ACHN (cell line): ENCODE data around the gene HNF1A.

Experiments
- DNase-seq: peaks from one replicate; pipeline ENCODE4 v3.0.0-alpha.2; 2015
- in situ Hi-C: cut with HindIII; loops from 2 replicates; pipeline ENCODE4 v1.10.0; 2017; ENCODE audit warnings: low sequenced_read_pairs, low pct_ligation_motif_present, low pct_unique_long_range_greater_than_20kb

The HNF1A gene

DNA sequence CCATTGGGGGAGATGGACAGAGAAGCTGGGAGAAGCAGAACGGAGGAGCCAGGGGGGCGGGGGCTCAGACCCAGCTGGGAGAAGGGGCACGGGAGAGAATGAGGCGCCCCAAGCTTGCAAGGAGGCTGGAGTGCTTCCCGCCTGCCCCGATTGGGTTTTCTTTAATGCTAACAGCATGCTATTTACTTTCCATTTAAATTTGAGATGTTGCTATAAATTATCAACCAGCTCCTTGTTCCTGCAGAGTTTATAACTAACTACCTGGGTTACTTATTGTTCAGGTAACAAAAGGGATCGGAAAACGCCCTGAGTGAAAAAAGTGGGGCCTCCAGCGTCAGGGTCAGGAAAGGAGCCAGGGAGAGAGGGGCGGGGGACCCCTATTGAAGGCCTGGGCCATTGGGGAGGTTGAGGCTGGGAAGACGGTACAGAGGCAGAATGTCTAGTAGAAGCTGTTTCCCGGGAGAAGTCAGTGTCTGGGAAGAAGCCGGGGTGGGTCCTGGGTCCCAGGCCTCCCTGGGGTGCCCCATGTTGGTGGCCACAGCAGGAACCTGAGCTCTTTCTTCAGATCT, 2.5 kb downstream of the HNF1A start:
- peak; percentile 67 for DNase-seq
- in situ Hi-C loops, result no loop called here

DNA sequence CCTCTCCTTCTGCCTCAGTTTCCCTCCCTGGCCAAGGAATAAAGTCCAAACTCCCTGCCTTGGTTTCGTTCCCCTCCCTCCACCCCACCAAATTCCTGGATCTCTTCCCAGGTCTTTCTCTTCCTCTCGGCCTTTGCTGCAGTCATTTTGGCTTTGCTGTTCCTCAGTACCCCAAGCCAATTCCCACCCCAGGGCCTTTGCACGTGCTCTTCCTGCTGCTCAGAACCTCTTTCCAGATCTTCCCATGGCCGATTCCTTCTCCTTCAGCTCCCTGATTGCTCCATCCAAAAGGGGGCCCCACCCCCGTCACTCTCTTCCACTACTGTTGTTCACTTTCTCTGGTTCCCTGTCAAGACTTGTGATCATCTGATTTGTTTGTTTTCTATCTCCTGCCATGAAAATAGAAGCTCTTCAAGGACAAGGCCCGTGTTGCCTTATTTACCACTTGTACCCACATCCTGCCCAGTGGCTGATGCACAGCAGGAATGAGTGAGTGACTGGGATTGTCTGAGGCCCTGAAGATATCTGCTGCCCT, 3.1 kb downstream of the HNF1A start:
- in situ Hi-C loops, result no loop called here
- no peak for DNase-seq

DNA sequence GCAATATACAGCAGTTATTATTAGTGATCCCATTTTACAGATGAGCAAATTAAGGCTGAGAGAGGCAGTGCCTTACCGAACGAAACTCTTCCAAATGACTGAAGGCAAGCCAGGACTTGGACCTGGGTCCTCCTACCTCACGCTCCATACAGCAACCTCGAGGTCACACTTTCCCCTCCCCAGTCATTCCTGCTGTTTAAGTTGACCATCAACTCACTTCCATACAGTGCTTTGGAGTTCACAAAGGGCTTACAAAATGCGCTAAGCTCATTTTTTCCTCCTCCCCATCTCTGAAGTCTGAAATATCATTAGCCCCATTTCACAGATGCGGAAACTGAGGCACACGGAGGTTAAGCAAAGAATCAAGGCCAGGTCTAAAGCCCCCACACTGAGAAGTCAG, 4.3 kb downstream of the HNF1A start:
- no peak for DNase-seq
- in situ Hi-C loops, result no loop called here

DNA sequence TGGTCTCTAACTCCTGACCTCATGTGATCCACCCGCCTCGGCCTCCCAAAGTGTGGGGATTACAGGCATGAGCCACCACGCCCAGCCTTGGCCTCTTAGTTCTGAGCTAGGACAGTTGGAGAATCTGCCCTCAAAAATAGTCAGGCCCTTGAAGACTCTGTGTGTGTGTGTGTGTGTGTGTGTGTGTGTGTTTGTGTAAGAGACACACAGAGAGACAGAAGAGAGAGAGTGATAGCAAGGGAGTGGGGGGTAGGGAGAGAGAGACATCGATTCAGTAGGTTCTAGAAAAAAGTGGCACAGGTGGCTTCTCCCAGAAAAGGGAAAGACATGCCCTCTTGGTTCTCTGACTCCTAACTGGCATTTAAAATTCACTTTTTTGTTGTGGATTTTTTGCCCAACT, 5.4 kb downstream of the HNF1A start:
- in situ Hi-C loops, result no loop called here
- no peak for DNase-seq

DNA sequence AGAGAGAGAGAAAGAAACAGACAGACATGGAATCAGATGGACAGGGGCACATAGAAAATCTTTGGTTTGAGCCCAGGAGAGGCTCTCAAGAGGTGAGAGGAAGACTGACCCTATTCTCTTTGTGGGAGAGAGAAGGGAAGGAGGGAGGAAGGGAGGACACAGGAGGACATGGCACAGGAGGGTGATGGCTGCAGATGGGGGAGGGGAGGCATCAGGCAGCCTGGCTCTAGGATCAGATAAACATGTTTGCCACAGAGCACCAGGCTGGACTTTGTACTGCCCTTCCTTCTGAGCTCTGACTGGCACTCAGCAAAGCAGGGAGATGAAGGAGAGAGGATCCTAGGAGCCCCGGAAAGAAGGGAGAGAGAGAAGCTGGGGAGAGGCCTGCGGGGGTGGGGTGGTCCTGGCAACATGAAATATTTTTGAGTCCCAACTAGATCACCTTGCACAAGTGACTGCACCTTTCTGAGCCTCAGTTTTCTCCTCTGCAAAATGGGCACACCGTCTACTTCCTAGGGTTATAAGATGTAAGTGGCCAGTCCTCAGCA, 6.1 kb downstream of the HNF1A start:
- no peak for DNase-seq
- in situ Hi-C loops, result no loop called here

DNA sequence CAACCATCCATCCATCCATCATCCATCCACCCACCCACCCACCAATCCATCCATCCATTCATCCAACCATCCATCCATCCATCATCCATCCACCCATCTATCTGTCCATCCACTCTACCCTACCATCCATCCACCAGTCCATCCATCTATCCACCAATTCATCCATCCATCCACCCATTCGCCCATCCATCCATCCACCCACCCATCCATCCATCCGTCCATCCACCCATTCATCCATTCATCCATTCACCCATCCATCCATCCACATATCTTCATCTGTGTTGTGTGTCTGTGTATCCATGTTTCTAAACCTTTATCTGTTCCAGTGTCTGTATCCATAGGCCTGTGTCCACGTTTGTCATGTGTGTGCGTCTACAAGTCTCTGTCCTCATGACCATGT, 9.9 kb downstream of the HNF1A start:
- in situ Hi-C loops, result no loop called here
- DNase-seq, result no peak

DNA sequence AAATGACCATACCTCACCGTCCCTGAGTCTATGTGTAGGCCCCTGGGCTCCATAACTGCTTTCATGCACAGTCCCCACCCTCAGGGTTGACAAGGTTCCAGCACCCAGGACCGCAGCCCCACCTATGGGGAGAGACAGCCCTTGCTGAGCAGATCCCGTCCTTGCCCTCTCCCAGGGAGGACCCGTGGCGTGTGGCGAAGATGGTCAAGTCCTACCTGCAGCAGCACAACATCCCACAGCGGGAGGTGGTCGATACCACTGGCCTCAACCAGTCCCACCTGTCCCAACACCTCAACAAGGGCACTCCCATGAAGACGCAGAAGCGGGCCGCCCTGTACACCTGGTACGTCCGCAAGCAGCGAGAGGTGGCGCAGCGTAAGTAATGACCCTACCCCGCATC, 10.3 kb downstream of the HNF1A start:
- in situ Hi-C loops, result no loop called here

DNA sequence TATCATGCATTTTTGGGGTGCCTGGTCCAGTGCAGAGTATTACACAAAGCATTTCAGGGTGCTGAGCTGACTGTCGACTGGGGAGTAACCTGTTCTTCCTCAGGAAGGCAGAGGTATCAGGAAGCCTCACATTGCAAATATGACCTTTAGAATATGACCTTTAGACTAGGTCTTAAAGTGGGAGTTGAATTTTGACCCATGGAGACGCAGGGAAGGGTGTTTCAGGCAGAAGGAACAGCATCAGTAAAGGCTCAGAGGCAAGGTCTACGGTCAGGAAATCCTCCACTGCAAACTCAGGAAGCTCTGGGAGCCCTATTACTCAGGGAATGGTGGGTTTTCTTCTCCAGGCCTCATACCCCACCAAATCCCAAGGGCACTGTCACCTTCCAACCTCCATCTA, 11.3 kb downstream of the HNF1A start:
- in situ Hi-C loops, result no loop called here
- DNase-seq, result no peak

More for the DNA sequence above, 10.3 kb downstream of the HNF1A start:
- no peak for DNase-seq

DNA sequence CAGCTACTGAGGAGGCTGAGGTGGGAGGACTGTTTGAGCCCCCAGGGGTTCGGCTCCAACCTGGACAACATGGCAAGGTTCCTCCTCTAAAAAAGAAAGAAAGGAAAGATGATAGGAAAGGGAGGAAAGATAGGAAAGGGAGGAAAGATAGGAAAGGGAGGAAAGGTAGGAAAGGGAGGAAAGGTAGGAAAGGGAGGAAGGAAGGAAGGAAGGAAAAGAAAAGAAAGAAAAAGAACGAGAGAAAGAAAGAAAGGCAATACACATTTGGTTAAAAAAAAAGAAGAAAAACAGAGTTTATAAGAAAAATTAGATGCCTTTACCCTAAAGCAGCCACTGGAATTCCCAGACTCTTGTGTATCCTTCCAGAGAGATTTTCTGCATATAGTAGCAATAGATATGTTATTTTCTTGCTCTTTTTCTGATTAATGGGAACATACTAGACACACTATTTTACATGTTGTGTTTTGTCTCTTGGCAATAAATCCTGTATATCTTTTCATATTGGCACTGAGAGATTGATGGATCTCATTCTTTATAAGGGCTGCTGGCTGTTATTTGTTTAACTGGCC, 12.2 kb downstream of the HNF1A start:
- in situ Hi-C loops, result no loop called here
- DNase-seq, result no peak

DNA sequence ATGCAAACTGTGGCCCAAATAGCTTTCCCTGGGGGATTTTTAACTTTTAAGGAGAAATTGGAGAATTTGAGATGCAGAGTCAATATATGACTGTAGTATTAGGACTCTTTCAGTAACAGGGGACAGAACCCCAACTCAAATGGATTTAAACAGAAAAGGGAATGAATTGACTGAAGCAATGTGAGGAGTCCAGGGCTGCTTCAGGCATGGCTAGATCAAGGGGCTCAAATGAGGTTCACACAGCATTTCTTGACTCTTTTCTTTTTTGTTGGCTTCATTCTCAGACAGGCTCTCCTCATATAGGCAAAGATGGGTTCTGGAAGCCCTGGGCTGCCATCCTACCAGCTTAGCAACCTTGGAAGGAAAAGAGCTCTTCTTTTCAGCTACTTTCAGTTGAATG, 13.6 kb downstream of the HNF1A start:
- no peak for DNase-seq
- in situ Hi-C loops, result no loop called here

DNA sequence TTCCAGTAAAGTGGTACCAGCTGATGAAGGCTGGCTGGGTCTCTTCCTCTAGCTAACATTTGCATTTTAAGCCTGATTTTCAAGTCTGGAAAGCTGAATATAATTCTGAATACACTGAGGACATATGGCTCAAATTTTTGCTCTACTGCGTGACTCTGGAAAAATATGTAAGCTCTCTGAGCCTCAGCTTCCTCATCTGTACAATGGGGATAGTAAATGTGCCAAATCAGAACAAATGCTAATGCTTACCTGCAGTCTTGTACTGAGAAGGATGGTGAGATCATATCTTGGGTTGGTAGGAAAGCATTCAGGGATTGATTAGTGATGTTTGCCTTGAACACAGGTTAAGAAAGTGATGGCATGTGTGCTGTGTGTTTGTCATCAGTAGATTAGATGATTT, 14.6 kb downstream of the HNF1A start:
- in situ Hi-C loops, result no loop called here
- DNase-seq, result no peak

DNA sequence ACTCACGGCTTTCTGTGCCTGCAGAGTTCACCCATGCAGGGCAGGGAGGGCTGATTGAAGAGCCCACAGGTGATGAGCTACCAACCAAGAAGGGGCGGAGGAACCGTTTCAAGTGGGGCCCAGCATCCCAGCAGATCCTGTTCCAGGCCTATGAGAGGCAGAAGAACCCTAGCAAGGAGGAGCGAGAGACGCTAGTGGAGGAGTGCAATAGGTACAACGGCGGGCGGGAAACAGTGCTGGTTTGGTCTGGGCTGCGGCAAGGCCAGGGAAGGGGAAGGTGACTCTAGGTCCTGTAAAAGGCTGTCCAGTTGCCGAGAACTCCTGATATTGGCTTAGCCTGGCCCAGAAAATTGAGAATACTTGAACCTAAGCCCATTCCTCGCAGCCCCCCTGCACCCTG, 15.2 kb downstream of the HNF1A start:
- no peak for DNase-seq
- in situ Hi-C loops, result no loop called here

DNA sequence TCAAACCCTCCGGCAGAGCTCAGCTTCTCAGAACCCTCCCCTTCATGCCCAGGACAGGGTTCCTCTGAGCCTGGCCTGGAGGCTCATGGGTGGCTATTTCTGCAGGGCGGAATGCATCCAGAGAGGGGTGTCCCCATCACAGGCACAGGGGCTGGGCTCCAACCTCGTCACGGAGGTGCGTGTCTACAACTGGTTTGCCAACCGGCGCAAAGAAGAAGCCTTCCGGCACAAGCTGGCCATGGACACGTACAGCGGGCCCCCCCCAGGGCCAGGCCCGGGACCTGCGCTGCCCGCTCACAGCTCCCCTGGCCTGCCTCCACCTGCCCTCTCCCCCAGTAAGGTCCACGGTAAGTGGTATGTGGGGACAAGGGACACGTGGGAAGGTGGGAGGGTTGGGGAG, 15.7 kb downstream of the HNF1A start:
- no peak for DNase-seq
- in situ Hi-C loops, result no loop called here

DNA sequence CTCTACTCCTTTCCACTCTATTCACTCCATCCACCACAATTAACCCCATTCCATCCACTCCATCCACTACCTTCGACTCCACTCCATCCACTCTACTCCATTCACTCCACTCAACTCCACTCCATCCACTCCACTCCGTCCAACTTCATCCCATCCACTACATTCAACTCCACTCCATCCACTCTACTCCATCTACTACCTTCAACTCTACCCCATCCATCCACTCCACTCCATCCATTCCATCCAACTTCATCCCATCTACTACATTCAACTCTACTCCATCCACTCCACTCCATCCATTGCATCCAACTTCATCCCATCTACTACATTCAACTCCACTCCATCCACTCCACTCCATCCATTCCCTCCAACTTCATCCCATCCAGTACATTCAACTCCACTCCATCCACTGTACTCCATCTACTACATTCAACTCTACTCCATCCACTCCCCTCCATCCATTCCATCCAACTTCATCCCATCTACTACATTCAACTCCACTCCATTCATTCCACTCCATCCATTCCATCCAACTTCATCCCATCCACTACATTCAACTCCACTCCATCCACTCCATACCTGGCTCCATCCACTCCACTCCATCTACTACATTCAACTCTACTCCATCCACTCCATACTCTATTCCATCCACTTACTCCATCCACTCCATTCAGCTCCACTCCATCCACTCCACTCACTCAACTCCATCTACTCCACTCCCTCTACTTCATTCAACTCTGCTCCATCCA, 16.4 kb downstream of the HNF1A start:
- in situ Hi-C loops, result no loop called here
- DNase-seq, result no peak

DNA sequence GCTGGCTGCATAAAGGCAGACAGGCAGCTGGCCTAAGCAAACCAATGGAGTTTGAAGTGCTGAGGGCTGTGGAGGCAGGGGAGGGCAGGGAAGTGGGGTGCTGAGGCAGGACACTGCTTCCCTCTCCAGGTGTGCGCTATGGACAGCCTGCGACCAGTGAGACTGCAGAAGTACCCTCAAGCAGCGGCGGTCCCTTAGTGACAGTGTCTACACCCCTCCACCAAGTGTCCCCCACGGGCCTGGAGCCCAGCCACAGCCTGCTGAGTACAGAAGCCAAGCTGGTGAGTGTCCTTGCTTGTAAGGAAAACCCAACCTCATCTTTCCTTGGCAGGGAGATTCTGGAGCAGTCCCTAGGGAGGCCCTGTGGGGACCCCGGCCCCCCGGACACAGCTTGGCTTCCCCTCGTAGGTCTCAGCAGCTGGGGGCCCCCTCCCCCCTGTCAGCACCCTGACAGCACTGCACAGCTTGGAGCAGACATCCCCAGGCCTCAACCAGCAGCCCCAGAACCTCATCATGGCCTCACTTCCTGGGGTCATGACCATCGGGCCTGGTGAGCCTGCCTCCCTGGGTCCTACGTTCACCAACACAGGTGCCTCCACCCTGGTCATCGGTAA, 17.9 kb downstream of the HNF1A start:
- no peak for DNase-seq
- in situ Hi-C loops, result no loop called here

DNA sequence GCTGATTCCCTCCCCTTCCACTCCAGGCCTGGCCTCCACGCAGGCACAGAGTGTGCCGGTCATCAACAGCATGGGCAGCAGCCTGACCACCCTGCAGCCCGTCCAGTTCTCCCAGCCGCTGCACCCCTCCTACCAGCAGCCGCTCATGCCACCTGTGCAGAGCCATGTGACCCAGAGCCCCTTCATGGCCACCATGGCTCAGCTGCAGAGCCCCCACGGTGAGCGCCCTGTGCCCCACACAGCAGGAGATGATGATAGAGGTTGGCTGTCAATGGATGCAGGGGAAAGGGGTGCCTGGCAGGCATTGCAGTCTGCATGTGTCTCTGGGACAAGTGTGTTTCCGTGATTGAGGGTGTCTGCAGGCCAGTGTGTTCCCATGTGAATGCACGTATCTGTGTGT, 19.1 kb downstream of the HNF1A start:
- in situ Hi-C loops, result no loop called here
- DNase-seq, result no peak

DNA sequence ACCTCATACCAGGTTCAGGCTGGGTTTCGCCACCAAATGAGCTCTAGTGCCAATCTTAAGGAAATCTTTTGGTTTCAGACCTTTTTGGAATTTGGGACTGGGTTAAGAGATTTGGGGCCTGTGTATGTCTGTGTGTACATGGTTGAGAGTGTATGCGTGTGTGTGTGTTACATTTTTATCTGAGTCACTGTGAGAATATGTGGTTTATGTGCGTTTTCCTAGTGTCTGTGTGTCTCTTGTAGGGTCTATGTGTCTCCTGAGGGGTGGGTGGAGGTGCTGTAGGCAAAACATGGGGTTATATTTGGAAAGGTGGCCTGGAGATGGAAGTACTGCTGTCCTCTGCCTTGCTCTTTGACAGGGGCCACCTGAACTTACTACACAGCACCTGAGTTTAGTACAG, 20.1 kb downstream of the HNF1A start:
- in situ Hi-C loops, result no loop called here
- no peak for DNase-seq

DNA sequence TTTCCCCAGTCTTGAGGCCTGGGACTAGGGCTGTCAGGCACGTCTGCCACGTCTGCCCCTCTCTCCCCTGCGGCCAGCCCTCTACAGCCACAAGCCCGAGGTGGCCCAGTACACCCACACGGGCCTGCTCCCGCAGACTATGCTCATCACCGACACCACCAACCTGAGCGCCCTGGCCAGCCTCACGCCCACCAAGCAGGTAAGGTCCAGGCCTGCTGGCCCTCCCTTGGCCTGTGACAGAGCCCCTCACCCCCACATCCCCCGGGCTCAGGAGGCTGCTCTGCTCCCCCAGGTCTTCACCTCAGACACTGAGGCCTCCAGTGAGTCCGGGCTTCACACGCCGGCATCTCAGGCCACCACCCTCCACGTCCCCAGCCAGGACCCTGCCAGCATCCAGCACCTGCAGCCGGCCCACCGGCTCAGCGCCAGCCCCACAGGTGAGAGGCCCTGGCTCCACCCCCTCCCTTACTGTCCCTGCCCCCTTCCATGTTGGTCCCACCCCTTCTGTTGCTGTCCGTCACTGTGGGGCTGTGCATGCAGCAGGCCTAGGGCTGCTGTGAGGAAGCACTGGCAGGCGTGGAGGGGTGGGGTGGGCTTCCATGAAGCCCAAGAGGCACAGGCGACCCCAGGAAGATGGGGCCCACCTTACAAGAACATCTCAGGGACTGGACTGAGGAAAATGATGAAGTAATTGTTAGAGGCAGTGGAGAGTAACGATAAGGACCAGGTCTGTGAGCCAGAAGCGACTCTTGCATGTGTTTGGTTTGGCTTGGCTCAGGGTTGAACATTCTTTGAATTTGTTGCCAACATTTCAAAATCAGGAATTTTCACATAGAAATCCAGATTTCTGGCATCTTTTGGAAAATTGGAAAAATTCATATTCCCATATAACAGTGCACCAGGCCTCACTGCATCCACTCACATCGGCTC, 21.1 kb downstream of the HNF1A start:
- DNase-seq, result no peak
- in situ Hi-C loops, result no loop called here
